Activated naive CD4-positive, alpha-beta T cell treated with Interleukin-2 at 50 U/mL for 16 hours (primary cell): ENCODE results near the gene PTTG1IP2.
"Not testable (repeated sequence)": the region's sequence is repeated elsewhere in the genome, so short reads cannot be mapped to it uniquely, and the experiment has no call there.

Experiments used
- DNase-seq: peaks from one replicate; pipeline ENCODE4 v3.0.0-alpha.2; 2020

PTTG1IP2 gene

GRCh38 chr7:90469554-90469953 is at the start of gene PTTG1IP2:
Gene PTTG1IP2, plus strand, starts transcription at chr7:90469639. Its CDS starts 148 bp downstream, at chr7:90469787.
- DNase-seq: no peak

GRCh38 chr7:90421651-90422050 is 47.8 kb upstream of the PTTG1IP2 start:
- DNase-seq: no peak

- no peak for DNase-seq
Observed at GRCh38 chr7:90424720-90425119, 44.7 kb upstream of the PTTG1IP2 start.

- DNase-seq: no peak
Observed at GRCh38 chr7:90425376-90425775, 44.1 kb upstream of the PTTG1IP2 start.

- DNase-seq: no peak
Observed at GRCh38 chr7:90430614-90431460, 38.6 kb upstream of the PTTG1IP2 start.

- DNase-seq: no peak
Observed at GRCh38 chr7:90432752-90433151, 36.7 kb upstream of the PTTG1IP2 start.

GRCh38 chr7:90433221-90433620 is 36.2 kb upstream of the PTTG1IP2 start:
- DNase-seq: no peak

- DNase-seq: no peak
Observed at GRCh38 chr7:90445633-90446032, 23.8 kb upstream of the PTTG1IP2 start.

GRCh38 chr7:90446137-90446899 is 23.1 kb upstream of the PTTG1IP2 start:
- DNase-seq: no peak

GRCh38 chr7:90453259-90453891 is 16.1 kb upstream of the PTTG1IP2 start:
- no peak for DNase-seq

GRCh38 chr7:90453931-90454330 is 15.5 kb upstream of the PTTG1IP2 start:
- DNase-seq: no peak

- DNase-seq: no peak
Observed at GRCh38 chr7:90455163-90456030, 14.0 kb upstream of the PTTG1IP2 start.

GRCh38 chr7:90458104-90458503 is 11.3 kb upstream of the PTTG1IP2 start:
- DNase-seq: no peak

GRCh38 chr7:90459888-90460287 is 9.6 kb upstream of the PTTG1IP2 start:
- no peak for DNase-seq

- no peak for DNase-seq
Observed at GRCh38 chr7:90461219-90461618, 8.2 kb upstream of the PTTG1IP2 start.

- not testable (repeated sequence) for DNase-seq
Observed at GRCh38 chr7:90463151-90463628, 6.2 kb upstream of the PTTG1IP2 start.

GRCh38 chr7:90465816-90466215 is 3.6 kb upstream of the PTTG1IP2 start:
- no peak for DNase-seq

GRCh38 chr7:90472805-90473540 is 3.5 kb downstream of the PTTG1IP2 start:
- DNase-seq: no peak

GRCh38 chr7:90473814-90474213 is 4.4 kb downstream of the PTTG1IP2 start:
- DNase-seq: no peak

- no peak for DNase-seq
Observed at GRCh38 chr7:90474284-90475210, 5.1 kb downstream of the PTTG1IP2 start.

GRCh38 chr7:90483251-90483650 is 13.8 kb downstream of the PTTG1IP2 start:
- no peak for DNase-seq
